Neural progenitor cell (in vitro differentiated cells): ENCODE results near the gene IFI6. TPM values are rescaled to one million over a fixed set of nuclear protein-coding genes. Genes with fewer than 3 reads are reported as not detected.

Experiments
- DNase-seq: peaks from one replicate; pipeline ENCODE4 v3.0.0-alpha.2; 2016; ENCODE audit warnings: low spot score
- H2AFZ ChIP-seq: fragments of 200-600 bp; sonication (generic); replicated peaks from 2 replicates; pipeline ENCODE4 v1.6.1; 2016; ENCODE audit warnings: antibody characterized with exemption
- H3F3A ChIP-seq: fragments of 200-600 bp; sonication (generic); 2 replicates; pipeline ENCODE4 v1.6.1; 2016; ENCODE audit warnings: antibody characterized with exemption, low read depth
- H3K27ac ChIP-seq: fragments of 200-600 bp; sonication (generic); 2 replicates; pipeline ENCODE4 v1.5.1; 2016; ENCODE audit warnings: mild to moderate bottlenecking
- H3K27me3 ChIP-seq: fragments of 200-600 bp; sonication (generic); 2 replicates; pipeline ENCODE4 v1.6.1; 2016; ENCODE audit warnings: mild to moderate bottlenecking, moderate library complexity
- H3K36me3 ChIP-seq: fragments of 200-600 bp; sonication (generic); 2 replicates; pipeline ENCODE4 v1.5.1; 2016
- H3K4me1 ChIP-seq: fragments of 200-600 bp; sonication (generic); 2 replicates; pipeline ENCODE4 v1.6.1; 2016; ENCODE audit warnings: mixed run types
- H3K4me2 ChIP-seq: fragments of 200-600 bp; sonication (generic); 2 replicates; pipeline ENCODE4 v1.6.1; 2016
- H3K4me3 ChIP-seq: fragments of 200-600 bp; sonication (generic); 2 replicates; pipeline ENCODE4 v1.5.1; 2016
- H3K79me2 ChIP-seq: fragments of 200-600 bp; sonication (generic); 2 replicates; pipeline ENCODE4 v1.6.1; 2016; ENCODE audit warnings: low read depth
- H3K9ac ChIP-seq: fragments of 200-600 bp; sonication (generic); 2 replicates; pipeline ENCODE4 v1.6.1; 2016
- H3K9me3 ChIP-seq: fragments of 200-600 bp; sonication (generic); 2 replicates; pipeline ENCODE4 v1.5.1; 2016; ENCODE audit warnings: low read depth
- H4K20me1 ChIP-seq: fragments of 200-600 bp; sonication (generic); 2 replicates; pipeline ENCODE4 v1.6.1; 2016; ENCODE audit warnings: low read depth
- H3K27ac Mint-ChIP-seq: 3 replicates; pipeline ENCODE4 v1.8.0; 2021; ENCODE audit warnings: mixed read lengths
- H3K27me3 Mint-ChIP-seq: 2 replicates; pipeline ENCODE4 v1.8.0; 2022; ENCODE audit warnings: low read depth, mild to moderate bottlenecking, inconsistent platforms, moderate library complexity, mixed read lengths; ENCODE audit not compliant: insufficient read depth
- H3K36me3 Mint-ChIP-seq: 3 replicates; pipeline ENCODE4 v1.8.0; 2021; ENCODE audit warnings: mixed read lengths
- H3K4me1 Mint-ChIP-seq: 3 replicates; pipeline ENCODE4 v1.8.0; 2021; ENCODE audit warnings: mixed read lengths
- H3K4me3 Mint-ChIP-seq: 3 replicates; pipeline ENCODE4 v1.8.0; 2021; ENCODE audit warnings: mild to moderate bottlenecking, moderate library complexity, mixed read lengths
- H3K9me3 Mint-ChIP-seq: 3 replicates; pipeline ENCODE4 v1.8.0; 2020; ENCODE audit warnings: mixed read lengths
- EZH2 ChIP-seq: fragments of 200-600 bp; sonication (generic); IDR thresholded peaks from 2 replicates; pipeline ENCODE4 v1.6.1; 2017; ENCODE audit warnings: antibody characterized with exemption, mild to moderate bottlenecking, moderate library complexity
- EZH2phosphoT487 ChIP-seq: fragments of 200-600 bp; sonication (generic); IDR thresholded peaks from 2 replicates; pipeline ENCODE4 v1.6.1; 2017; ENCODE audit warnings: antibody characterized with exemption
- total RNA-seq: library from RNA; depleted of rRNA; stranded (reverse); fragments of >200 nt; gene quantifications from 2 replicates; pipeline ENCODE4 v1.2.3, GENCODE V29; 2015; ENCODE audit warnings: low replicate concordance
- TF ChIP-seq, protein P1 (sequence below): fragments of 200-600 bp; sonication (generic); IDR thresholded peaks from 2 replicates; pipeline ENCODE4 v1.5.1; 2017; ENCODE audit warnings: antibody characterized with exemption, mild to moderate bottlenecking

The IFI6 gene
- total RNA-seq, 1 donor from 2014 or later: 2.4 TPM

DNA sequence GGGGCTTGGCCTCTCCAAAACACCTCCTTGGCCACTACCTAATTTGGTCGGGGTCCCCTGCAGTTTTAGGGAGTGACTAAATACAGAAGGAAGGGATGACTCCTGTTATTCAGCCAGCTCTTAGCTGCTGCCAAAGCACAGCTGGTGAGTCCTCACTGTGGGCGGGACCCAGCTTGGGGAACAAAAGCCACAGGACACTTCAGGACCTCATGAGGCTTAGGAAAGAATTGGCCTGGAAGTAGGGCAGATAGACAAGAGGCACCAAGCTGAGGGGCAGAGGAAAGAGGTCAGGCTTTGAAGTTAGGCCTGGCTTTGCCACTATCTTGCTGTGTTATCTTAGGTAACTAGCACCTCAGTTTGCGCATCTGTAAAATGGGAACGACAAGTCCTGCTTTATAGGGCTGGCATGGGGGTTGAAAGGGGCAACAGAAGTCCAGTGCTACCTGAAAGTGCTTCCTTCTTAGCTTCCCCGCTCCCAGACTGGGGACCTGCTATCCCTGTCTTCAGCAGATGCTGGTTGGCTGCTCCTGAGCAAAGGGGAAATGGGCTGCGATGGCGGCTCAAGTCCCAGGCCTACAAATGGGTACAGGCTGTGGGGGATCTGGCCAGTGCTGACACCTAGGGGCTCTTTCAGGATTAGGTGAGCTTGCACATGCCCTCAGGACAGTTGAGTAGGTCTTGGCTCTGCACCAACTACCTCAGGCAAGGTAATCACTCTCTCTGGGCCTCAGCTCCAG is 15.7 kb downstream of the IFI6 start:
- H3K79me2 ChIP-seq: no peaks in the 10 kb centered on the region
- H3K9me3 Mint-ChIP-seq: no peaks in the 10 kb centered on the region
- no peak overlapping the region for H3K27ac ChIP-seq
- no peak overlapping the region for H3K9ac ChIP-seq
- peak overlapping the region; percentile 20 for H3K4me2 ChIP-seq
- H3K36me3 ChIP-seq: no peaks in the 10 kb centered on the region
- no peaks in the 10 kb centered on the region for H3K36me3 Mint-ChIP-seq
- H4K20me1 ChIP-seq: no peaks in the 10 kb centered on the region
- H3K27ac Mint-ChIP-seq: no peak overlapping the region
- H3K4me1 ChIP-seq: peaks cover 25% of the 10 kb centered on the region
- no peak overlapping the region for H3K4me3 ChIP-seq
- H3K27me3 Mint-ChIP-seq: peaks cover 8% of the 10 kb centered on the region
- no peaks in the 10 kb centered on the region for H3K9me3 ChIP-seq
- H3K4me3 Mint-ChIP-seq: peak overlapping the region; percentile 42
- H3F3A ChIP-seq: peaks cover 39% of the 10 kb centered on the region
- H2AFZ ChIP-seq: no peak overlapping the region
- TF ChIP-seq EZH2phosphoT487 (no peak), EZH2 (no peak)
- TF ChIP-seq, protein P1, sequence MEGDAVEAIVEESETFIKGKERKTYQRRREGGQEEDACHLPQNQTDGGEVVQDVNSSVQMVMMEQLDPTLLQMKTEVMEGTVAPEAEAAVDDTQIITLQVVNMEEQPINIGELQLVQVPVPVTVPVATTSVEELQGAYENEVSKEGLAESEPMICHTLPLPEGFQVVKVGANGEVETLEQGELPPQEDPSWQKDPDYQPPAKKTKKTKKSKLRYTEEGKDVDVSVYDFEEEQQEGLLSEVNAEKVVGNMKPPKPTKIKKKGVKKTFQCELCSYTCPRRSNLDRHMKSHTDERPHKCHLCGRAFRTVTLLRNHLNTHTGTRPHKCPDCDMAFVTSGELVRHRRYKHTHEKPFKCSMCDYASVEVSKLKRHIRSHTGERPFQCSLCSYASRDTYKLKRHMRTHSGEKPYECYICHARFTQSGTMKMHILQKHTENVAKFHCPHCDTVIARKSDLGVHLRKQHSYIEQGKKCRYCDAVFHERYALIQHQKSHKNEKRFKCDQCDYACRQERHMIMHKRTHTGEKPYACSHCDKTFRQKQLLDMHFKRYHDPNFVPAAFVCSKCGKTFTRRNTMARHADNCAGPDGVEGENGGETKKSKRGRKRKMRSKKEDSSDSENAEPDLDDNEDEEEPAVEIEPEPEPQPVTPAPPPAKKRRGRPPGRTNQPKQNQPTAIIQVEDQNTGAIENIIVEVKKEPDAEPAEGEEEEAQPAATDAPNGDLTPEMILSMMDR: no peak
- peak; percentile 86 for DNase-seq
- no peaks in the 10 kb centered on the region for H3K27me3 ChIP-seq
- H3K4me1 Mint-ChIP-seq: peaks cover 50% of the 10 kb centered on the region

DNA sequence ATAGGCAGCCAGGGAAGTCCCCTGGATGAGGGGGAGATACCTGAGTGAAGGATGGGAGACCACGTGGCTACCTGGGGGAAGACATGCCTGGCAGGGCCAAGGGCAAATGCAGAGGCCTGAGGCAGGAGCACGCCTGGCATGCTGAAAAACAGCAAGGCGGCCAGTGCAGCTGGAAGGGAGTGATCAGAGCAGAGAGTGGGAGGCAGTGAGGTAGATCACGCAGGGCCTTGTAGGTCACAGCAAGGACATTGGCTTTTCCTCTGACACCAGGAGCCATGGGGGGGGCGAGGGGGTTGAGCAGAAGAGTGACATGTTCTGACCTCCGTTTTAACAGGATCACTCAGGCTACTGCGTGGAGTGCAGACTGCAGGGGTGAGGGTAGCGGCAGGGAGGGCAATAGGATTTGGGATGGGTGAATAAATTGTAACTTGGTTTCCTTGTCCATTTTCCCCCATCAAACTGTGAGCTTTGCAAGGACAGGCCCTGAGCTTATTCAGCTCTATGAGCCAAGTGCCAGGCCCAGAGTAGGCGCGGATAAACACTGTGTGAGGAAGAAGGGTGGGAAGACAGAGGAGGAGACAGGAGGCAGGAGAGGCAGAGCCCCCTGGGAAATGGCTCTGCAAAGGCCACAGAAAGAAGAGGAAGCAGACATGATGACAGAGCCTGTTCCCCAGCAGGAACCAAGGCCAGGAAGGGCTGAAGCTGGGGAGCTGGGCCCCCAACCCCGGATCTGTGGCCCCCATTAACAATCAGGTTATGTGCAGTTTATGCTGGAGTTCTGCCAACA is 16.6 kb downstream of the IFI6 start:
- Histone ChIP-seq H3K9ac (no peak overlapping the region), H3K27ac (peak overlapping the region; percentile 63)
- DNase-seq: peak; percentile 20

GRCh38 chr1:27652111-27652864 is 19.7 kb downstream of the IFI6 start:
- peaks cover 37% of the 10 kb centered on the region for H3K4me1 ChIP-seq
- Mint-ChIP-seq H3K36me3 (no peaks in the 10 kb centered on the region), H3K27ac (peak overlapping the region; percentile 89), H3K4me3 (no peak overlapping the region), H3K27me3 (peaks cover 13% of the 10 kb centered on the region), H3K4me1 (peaks cover 49% of the 10 kb centered on the region), H3K9me3 (no peaks in the 10 kb centered on the region)
- no peak overlapping the region for H2AFZ ChIP-seq
- no peak overlapping the region for H3K4me3 ChIP-seq
- H3K36me3 ChIP-seq: no peaks in the 10 kb centered on the region
- H3K27me3 ChIP-seq: no peaks in the 10 kb centered on the region
- H3K9ac ChIP-seq: no peak overlapping the region
- no peak overlapping the region for H3K4me2 ChIP-seq
- H4K20me1 ChIP-seq: no peaks in the 10 kb centered on the region
- no peak overlapping the region for H3K27ac ChIP-seq
- no peak for DNase-seq
- TF ChIP-seq EZH2phosphoT487: no peak
- no peaks in the 10 kb centered on the region for H3K79me2 ChIP-seq
- peaks cover 29% of the 10 kb centered on the region for H3F3A ChIP-seq
- H3K9me3 ChIP-seq: no peaks in the 10 kb centered on the region

More for the DNA sequence above, 16.6 kb downstream of the IFI6 start:
- peak overlapping the region; percentile 98 for H3K27ac Mint-ChIP-seq
- Histone ChIP-seq H2AFZ (no peak overlapping the region), H3K9me3 (no peaks in the 10 kb centered on the region), H3K79me2 (no peaks in the 10 kb centered on the region), H4K20me1 (no peaks in the 10 kb centered on the region), H3F3A (peaks cover 37% of the 10 kb centered on the region), H3K36me3 (no peaks in the 10 kb centered on the region), H3K4me2 (peak overlapping the region; percentile 20), H3K4me1 (peaks cover 35% of the 10 kb centered on the region), H3K27me3 (no peaks in the 10 kb centered on the region), H3K4me3 (no peak overlapping the region)
- H3K36me3 Mint-ChIP-seq: no peaks in the 10 kb centered on the region
- H3K4me1 Mint-ChIP-seq: peaks cover 56% of the 10 kb centered on the region
- H3K4me3 Mint-ChIP-seq: peak overlapping the region; percentile 65
- no peaks in the 10 kb centered on the region for H3K9me3 Mint-ChIP-seq
- H3K27me3 Mint-ChIP-seq: peaks cover 8% of the 10 kb centered on the region
- TF ChIP-seq EZH2phosphoT487: no peak
- no peak for TF ChIP-seq EZH2
- TF ChIP-seq, protein P1: no peak
